Trophoblast cell (in vitro differentiated cells and primary cell): ENCODE data around the gene PPP1R9A.

Experiments
- DNase-seq, 2 donors: peaks; one replicate each; pipeline ENCODE4 v3.0.0-alpha.2; 2016
- H2AFZ ChIP-seq: 2 replicates; pipeline ENCODE4 v1.6.1; 2013; ENCODE audit warnings: low read length, moderate library complexity, mild to moderate bottlenecking; ENCODE audit not compliant: insufficient read depth, poor library complexity
- H2AK5ac ChIP-seq: 2 replicates; pipeline ENCODE4 v1.6.1; 2013; ENCODE audit warnings: mild to moderate bottlenecking, low read length
- H2BK120ac ChIP-seq: 2 replicates; pipeline ENCODE4 v1.6.1; 2013; ENCODE audit warnings: low read length, mild to moderate bottlenecking, moderate library complexity; ENCODE audit not compliant: insufficient read depth, poor library complexity
- H2BK12ac ChIP-seq: 2 replicates; pipeline ENCODE4 v1.6.1; 2013; ENCODE audit warnings: mild to moderate bottlenecking, low read length, moderate library complexity
- H2BK5ac ChIP-seq: 2 replicates; pipeline ENCODE4 v1.6.1; 2013; ENCODE audit warnings: low read length, low read depth, moderate library complexity, mild to moderate bottlenecking; ENCODE audit not compliant: poor library complexity
- H3K14ac ChIP-seq: 2 replicates; pipeline ENCODE4 v1.6.1; 2013; ENCODE audit warnings: mild to moderate bottlenecking, low read length
- H3K18ac ChIP-seq: 2 replicates; pipeline ENCODE4 v1.6.1; 2013; ENCODE audit warnings: mild to moderate bottlenecking, low read length
- H3K23ac ChIP-seq: 2 replicates; pipeline ENCODE4 v1.6.1; 2013; ENCODE audit warnings: low read length
- H3K27ac ChIP-seq: 2 replicates; pipeline ENCODE4 v1.5.1; 2013; ENCODE audit warnings: low read depth, mild to moderate bottlenecking, inconsistent platforms, low read length, moderate library complexity
- H3K27me3 ChIP-seq: 2 replicates; pipeline ENCODE4 v1.6.1; 2013; ENCODE audit warnings: inconsistent platforms, mild to moderate bottlenecking, low read length, moderate library complexity; ENCODE audit not compliant: insufficient read depth
- H3K36me3 ChIP-seq, 2 experiments: 1 replicate in 1 of 2; 2 replicates in 1 of 2; pipeline ENCODE4 v1.6.1; 2013; ENCODE audit warnings: low read length in 2 of 2, mild to moderate bottlenecking in 2 of 2, moderate library complexity in 1 of 2; ENCODE audit not compliant: insufficient read depth in 2 of 2, control insufficient read depth in 1 of 2
- H3K4ac ChIP-seq: 2 replicates; pipeline ENCODE4 v1.6.1; 2013; ENCODE audit warnings: low read depth, mild to moderate bottlenecking, low read length, moderate library complexity
- H3K4me1 ChIP-seq, 2 experiments: 1 replicate in 1 of 2; 2 replicates in 1 of 2; pipeline ENCODE4 v1.6.1; 2013; ENCODE audit warnings: low read length in 2 of 2, mild to moderate bottlenecking in 2 of 2, moderate library complexity in 1 of 2; ENCODE audit not compliant: insufficient read depth in 2 of 2, control insufficient read depth in 1 of 2
- H3K4me2 ChIP-seq: 2 replicates; pipeline ENCODE4 v1.6.1; 2013; ENCODE audit warnings: inconsistent platforms, mild to moderate bottlenecking, low read length, moderate library complexity
- H3K4me3 ChIP-seq: 2 replicates; pipeline ENCODE4 v1.5.1; 2013; ENCODE audit warnings: mild to moderate bottlenecking, low read depth, low read length, inconsistent platforms
- H3K79me1 ChIP-seq: one replicate; pipeline ENCODE4 v1.6.1; 2013; ENCODE audit warnings: low read length
- H3K79me2 ChIP-seq: 2 replicates; pipeline ENCODE4 v1.6.1; 2013; ENCODE audit warnings: low read length, mild to moderate bottlenecking; ENCODE audit not compliant: control insufficient read depth, insufficient read depth, poor library complexity
- H3K9ac ChIP-seq: 2 replicates; pipeline ENCODE4 v1.6.1; 2013; ENCODE audit warnings: mild to moderate bottlenecking, low read length
- H3K9me3 ChIP-seq: 2 replicates; pipeline ENCODE4 v1.6.1; 2013; ENCODE audit warnings: low read depth, mild to moderate bottlenecking, control low read depth, inconsistent platforms, low read length; ENCODE audit not compliant: insufficient read depth
- H4K12ac ChIP-seq: 2 replicates; pipeline ENCODE4 v1.6.1; 2013; ENCODE audit warnings: low read depth, mild to moderate bottlenecking, low read length, moderate library complexity
- H4K8ac ChIP-seq: 2 replicates; pipeline ENCODE4 v1.6.1; 2013; ENCODE audit warnings: low read depth, mild to moderate bottlenecking, low read length, moderate library complexity
- H4K91ac ChIP-seq: one replicate; pipeline ENCODE4 v1.6.1; 2013; ENCODE audit warnings: low read depth, mild to moderate bottlenecking, low read length, moderate library complexity
- WGBS: extraction: QIAGEN DNeasy Blood & Tissue Kit; methylation state at CpG from one replicate; pipeline ENCODE4 v1.1.7; 2013; ENCODE audit warnings: missing lambda C conversion rate; ENCODE audit not compliant: insufficient read length, insufficient coverage; ENCODE audit errors: extremely low coverage; 5-methylcytosine and 5-hydroxymethylcytosine counted together

Gene PPP1R9A

DNA sequence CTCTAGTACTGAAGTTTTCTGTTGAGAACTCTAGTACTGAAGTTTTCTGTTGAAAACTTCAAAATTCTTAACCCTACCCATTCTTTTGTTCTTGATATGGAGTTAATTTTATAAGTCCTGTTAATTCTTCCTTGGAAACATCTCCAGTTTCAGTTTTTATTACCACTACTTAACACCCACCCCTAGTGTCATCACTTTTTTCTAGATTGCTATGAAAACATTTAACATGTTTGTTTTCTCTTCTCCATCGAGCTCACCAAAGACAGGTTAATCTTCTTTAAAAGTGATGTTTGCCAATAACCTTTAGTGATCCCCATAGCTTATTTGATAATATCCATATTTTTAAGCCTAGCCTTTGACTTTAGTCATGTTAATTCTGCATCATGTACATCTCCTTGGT is 147.9 kb downstream of the PPP1R9A start:
- Histone ChIP-seq H2BK5ac (no peak overlapping the region), H3K4me2 (no peak overlapping the region), H3K9me3 (no peaks in the 10 kb centered on the region), H2BK12ac (no peak overlapping the region), H2AFZ (no peak overlapping the region), H3K4me1 (peaks cover 0 to 3% of the 10 kb centered on the region in 2 experiments), H3K4me3 (no peak overlapping the region), H3K27me3 (no peaks in the 10 kb centered on the region), H3K36me3 (peaks cover 0 to 1% of the 10 kb centered on the region in 2 experiments), H3K14ac (no peak overlapping the region), H3K79me2 (no peaks in the 10 kb centered on the region), H3K4ac (no peak overlapping the region), H4K8ac (no peak overlapping the region), H2AK5ac (no peak overlapping the region), H3K23ac (no peak overlapping the region), H3K18ac (no peak overlapping the region), H3K27ac (no peak overlapping the region), H4K12ac (no peak overlapping the region), H3K9ac (no peak overlapping the region), H3K79me1 (no peaks in the 10 kb centered on the region), H2BK120ac (no peak overlapping the region), H4K91ac (no peak overlapping the region)
- no CpG with 5 or more reads among the region's 1 CpG for WGBS
- no peak for DNase-seq

DNA sequence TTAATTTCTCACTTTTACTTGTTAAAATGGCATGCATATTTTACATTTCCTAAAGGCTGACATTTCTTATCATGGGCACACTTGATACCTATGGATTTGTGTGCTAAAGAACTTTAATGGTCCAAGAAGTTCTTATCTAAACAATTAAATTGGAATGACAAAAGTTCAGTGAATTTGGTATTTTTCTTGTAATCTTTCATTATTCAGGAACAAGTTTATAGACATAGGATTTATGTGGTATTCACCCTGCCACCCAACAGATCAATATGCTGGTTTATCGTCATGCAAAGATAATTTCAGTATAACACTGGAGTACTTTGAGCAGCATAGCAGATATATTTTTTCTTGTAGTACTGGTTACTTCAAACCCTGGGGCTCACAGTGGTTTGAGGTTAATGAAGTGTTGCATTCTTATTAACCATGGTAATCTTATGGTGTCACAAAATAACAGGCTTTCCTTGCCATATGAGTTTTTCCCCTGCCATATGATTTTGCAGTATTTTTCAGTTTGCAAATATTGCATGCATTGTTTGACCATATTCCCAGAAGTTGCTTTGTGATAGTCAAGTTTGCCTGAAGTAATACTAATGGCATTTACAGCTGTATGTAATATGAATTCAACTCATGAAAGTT is 148.8 kb downstream of the PPP1R9A start:
- Histone ChIP-seq H3K4me3 (no peak overlapping the region), H4K91ac (no peak overlapping the region), H4K8ac (no peak overlapping the region), H3K4me1 (peaks cover 0 to 3% of the 10 kb centered on the region in 2 experiments), H3K9me3 (no peaks in the 10 kb centered on the region), H3K79me2 (no peaks in the 10 kb centered on the region), H3K4ac (no peak overlapping the region), H3K18ac (no peak overlapping the region), H3K9ac (no peak overlapping the region), H3K14ac (no peak overlapping the region), H2BK12ac (no peak overlapping the region), H3K23ac (no peak overlapping the region), H3K4me2 (no peak overlapping the region), H2BK120ac (no peak overlapping the region), H3K36me3 (peaks cover 0 to 1% of the 10 kb centered on the region in 2 experiments), H2AFZ (no peak overlapping the region), H2BK5ac (no peak overlapping the region), H4K12ac (no peak overlapping the region), H3K79me1 (no peaks in the 10 kb centered on the region), H3K27me3 (no peaks in the 10 kb centered on the region), H2AK5ac (no peak overlapping the region), H3K27ac (no peak overlapping the region)
- no peak for DNase-seq
- WGBS: no CpG with 5 or more reads among the region's 1 CpG

DNA sequence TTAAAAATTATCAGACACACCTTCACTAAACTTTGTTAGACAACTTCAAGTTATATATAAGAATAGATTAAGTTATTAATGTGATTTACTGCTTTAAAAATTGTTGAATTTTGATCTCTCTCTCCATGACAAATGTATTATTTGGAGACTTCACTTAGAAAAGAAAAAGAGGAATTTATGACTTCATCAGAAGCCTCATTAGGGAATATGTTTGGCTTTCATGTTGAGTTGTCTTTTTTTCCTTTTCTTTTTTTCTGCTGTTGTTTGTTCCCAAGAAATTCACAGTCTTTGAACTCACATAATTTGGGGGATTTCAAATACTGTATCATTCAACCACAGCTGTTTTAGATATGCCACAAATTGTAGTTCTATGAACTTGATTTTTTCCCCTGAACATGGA is 149.5 kb downstream of the PPP1R9A start:
- DNase-seq: no peak
- no peak overlapping the region for H3K27ac ChIP-seq
- no peak overlapping the region for H3K14ac ChIP-seq
- H3K79me1 ChIP-seq: no peaks in the 10 kb centered on the region
- no peak overlapping the region for H3K4me2 ChIP-seq
- H3K4me1 ChIP-seq: peaks cover 0 to 3% of the 10 kb centered on the region in 2 experiments
- H3K18ac ChIP-seq: no peak overlapping the region
- H2BK120ac ChIP-seq: no peak overlapping the region
- H3K9me3 ChIP-seq: no peaks in the 10 kb centered on the region
- H2AK5ac ChIP-seq: no peak overlapping the region
- H4K91ac ChIP-seq: no peak overlapping the region
- H2AFZ ChIP-seq: no peak overlapping the region
- no peak overlapping the region for H3K4ac ChIP-seq
- H3K27me3 ChIP-seq: no peaks in the 10 kb centered on the region
- H3K23ac ChIP-seq: no peak overlapping the region
- no peak overlapping the region for H2BK12ac ChIP-seq
- H2BK5ac ChIP-seq: no peak overlapping the region
- peaks cover 0 to 1% of the 10 kb centered on the region in 2 experiments for H3K36me3 ChIP-seq
- H3K9ac ChIP-seq: no peak overlapping the region
- H4K8ac ChIP-seq: no peak overlapping the region
- no peak overlapping the region for H3K4me3 ChIP-seq
- H3K79me2 ChIP-seq: no peaks in the 10 kb centered on the region
- H4K12ac ChIP-seq: no peak overlapping the region

DNA sequence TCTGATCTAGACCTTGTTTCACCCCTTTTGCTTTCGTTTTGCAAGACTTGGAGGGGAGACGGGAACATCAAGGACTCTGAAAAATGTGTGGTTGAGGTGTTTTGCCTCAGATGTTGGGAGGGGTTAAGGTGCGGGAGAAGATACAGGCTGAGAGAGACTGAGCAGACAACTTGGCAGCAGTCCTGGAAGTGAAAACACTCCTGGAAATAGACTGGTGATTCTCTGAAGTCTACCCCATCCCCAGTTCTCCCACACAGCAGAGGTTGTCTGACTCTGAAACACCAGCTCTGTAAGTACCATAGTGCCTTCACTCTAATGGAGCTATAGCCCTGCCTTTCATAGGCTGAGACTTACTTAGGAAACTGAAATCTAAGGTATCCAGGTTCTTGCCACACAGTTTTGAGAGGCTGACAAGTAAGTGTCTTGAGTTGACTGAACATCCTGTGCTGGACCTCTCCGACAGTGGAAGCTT is 152.5 kb downstream of the PPP1R9A start:
- Histone ChIP-seq H2AK5ac (no peak overlapping the region), H2AFZ (no peak overlapping the region), H3K36me3 (peaks cover 0 to 1% of the 10 kb centered on the region in 2 experiments), H3K4me2 (no peak overlapping the region), H4K8ac (no peak overlapping the region), H3K23ac (no peak overlapping the region), H3K18ac (no peak overlapping the region), H4K91ac (no peak overlapping the region), H3K9ac (no peak overlapping the region), H3K4ac (no peak overlapping the region), H2BK5ac (no peak overlapping the region), H3K9me3 (no peaks in the 10 kb centered on the region), H3K79me1 (no peaks in the 10 kb centered on the region), H3K4me1 (peaks cover 0 to 3% of the 10 kb centered on the region in 2 experiments), H4K12ac (no peak overlapping the region), H2BK120ac (no peak overlapping the region), H3K4me3 (no peak overlapping the region), H3K79me2 (no peaks in the 10 kb centered on the region), H2BK12ac (no peak overlapping the region), H3K27ac (no peak overlapping the region), H3K14ac (no peak overlapping the region), H3K27me3 (no peaks in the 10 kb centered on the region)
- WGBS: no CpG with 5 or more reads among the region's 4 CpGs
- DNase-seq: no peak
